ENCODE measurements around the gene ADAMTS19.
"Not testable (repeated sequence)": the region's sequence is repeated elsewhere in the genome, so short reads cannot be mapped to it uniquely, and the experiment has no call there.

Gene ADAMTS19

DNA sequence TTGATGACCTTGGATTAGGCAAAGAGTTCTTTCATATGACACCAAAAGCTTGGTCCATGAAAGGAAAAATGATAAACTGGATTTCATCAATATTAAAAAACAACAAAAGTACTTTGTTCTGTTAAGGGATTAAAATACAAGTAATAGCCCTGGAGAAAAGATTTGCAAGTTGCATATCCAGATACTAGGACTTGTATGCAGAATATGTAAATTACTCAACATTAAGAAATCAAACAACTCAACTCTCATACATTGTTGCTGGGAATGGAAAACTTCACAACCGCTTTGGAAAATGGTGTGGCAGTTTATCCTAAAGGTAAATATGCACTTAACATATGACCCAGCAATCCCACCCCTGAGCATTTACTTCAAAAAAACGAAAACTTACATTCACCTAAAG, 112.0 kb downstream of the ADAMTS19 start:
- DNase-seq (ENCODE audit: low read depth in 1 of 2, low spot score in 1 of 2): no peak

DNA sequence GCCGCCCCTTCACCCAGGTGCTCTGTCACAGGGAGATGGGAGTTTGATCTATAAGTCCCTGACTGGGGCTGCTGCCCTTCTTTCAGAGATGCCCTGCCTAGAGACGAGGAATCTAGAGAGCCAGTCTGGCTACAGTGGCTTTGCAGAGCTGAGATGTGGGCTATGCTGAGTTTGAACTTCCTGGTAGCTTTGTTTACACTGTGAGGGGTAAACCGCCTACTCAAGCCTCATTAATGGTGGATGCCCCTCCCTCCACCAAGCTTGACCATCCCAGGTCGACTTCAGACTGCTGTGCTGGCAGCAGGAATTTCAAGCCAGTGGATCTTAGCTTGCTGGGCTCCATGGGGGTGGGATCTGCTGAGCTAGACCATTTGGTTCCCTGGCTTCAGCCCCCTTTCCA, 124.4 kb downstream of the ADAMTS19 start:
- DNase-seq (ENCODE audit: low read depth in 1 of 2, low spot score in 1 of 2): not testable (repeated sequence)

DNA sequence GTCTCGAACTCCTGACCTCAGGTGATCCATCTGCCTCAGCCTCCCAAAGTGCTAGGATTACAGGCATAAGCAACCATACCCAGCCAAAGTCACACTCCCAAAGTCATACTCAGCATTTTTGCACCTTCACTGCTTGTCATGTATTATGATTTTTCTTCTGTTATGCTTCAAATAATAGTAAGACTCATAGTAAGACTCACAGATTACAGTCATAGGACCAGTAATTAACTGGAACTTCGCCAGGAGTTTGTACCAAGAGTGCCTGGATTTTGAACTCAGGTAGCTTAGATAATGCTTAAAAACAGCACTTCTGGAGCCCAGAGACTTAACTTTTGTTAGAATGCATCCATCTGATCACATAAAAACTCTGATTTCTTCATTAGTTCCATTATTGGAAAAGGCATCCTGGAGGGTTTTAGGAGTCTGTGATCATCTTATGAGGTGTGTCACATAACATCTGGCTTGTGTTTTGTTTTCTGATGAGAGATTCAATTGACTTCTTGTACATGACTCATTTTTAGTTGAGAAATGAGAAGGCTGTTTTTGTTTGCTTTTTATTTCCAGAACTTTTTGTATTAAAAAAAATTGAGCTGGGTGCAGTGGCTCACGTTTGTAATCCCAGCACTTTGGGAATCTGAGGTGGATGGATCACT, 131.5 kb downstream of the ADAMTS19 start:
- DNase-seq (ENCODE audit: low read depth in 1 of 2, low spot score in 1 of 2): no peak

- no peak for DNase-seq (ENCODE audit: low read depth in 1 of 2, low spot score in 1 of 2)
Measured at GRCh38 chr5:129593525-129593924, 133.4 kb downstream of the ADAMTS19 start.

DNA sequence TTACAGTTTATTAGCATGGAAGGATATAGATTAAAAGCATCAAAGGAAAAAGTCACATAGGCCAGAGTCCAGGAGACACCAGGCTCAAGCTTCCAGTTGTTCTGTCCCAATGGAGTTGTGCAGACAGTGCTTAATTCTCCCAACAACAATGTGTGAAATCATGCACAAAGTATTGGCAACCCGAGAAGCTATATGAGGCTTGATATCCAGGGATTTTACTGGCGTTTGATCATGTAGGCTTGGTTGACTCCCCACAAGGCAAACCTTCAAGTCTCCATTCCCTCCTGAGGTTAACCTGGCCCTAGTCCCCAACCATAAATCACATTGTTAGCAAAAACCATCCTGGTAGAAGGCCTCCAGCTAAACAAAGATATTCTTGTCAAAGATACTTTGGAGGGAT, 141.5 kb downstream of the ADAMTS19 start:
- no peak for DNase-seq (ENCODE audit: low read depth in 1 of 2, low spot score in 1 of 2)

- no peak for DNase-seq (ENCODE audit: low read depth in 1 of 2, low spot score in 1 of 2)
Measured at GRCh38 chr5:129608350-129608749, 148.3 kb downstream of the ADAMTS19 start.

GRCh38 chr5:129609710-129610109, 149.6 kb downstream of the ADAMTS19 start:
- DNase-seq (ENCODE audit: low read depth in 1 of 2, low spot score in 1 of 2): no peak

GRCh38 chr5:129616517-129616916, 156.4 kb downstream of the ADAMTS19 start:
- no peak for DNase-seq (ENCODE audit: low read depth in 1 of 2, low spot score in 1 of 2)

DNA sequence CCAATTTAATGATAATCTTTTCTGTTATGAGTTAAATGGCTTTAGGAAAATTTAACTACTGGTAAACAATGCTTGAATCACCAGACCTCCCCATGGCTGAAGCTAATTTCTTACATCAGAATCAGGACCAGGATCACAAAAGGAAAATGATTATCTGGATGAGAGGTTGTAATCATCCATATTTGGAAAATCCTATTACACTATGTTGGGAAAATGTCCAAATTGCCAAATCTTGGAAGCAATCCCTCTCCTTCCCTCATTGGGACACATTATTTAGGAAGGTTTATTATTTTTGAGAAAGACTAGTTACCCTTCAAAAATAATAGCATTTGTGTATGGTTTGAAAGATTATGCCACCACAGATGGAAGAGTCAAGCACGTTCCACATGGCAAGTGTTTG, 157.1 kb downstream of the ADAMTS19 start:
- no peak for DNase-seq (ENCODE audit: low read depth in 1 of 2, low spot score in 1 of 2)

DNA sequence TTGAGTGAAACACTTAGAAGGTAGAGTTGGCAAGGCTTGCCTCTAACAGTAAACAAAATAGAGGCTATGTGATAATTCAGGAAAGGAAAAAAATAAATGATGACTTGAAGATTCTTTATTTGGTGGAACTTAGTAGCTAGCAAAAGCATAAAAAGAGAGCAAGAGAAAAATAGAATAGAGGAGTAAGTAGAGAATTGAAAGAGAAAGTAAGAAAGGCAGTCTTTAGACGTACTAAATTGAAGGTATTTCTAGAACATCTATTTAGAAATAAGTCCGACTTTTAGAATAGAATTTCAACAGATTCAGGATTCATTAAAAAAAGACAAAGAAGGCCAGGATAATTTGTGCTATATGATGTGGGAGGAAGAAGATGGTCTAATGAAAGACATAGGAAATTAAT, 159.7 kb downstream of the ADAMTS19 start:
- DNase-seq (ENCODE audit: low read depth in 1 of 2, low spot score in 1 of 2): no peak

- DNase-seq (ENCODE audit: low read depth in 1 of 2, low spot score in 1 of 2): no peak
Measured at GRCh38 chr5:129622531-129622930, 162.4 kb downstream of the ADAMTS19 start.

DNA sequence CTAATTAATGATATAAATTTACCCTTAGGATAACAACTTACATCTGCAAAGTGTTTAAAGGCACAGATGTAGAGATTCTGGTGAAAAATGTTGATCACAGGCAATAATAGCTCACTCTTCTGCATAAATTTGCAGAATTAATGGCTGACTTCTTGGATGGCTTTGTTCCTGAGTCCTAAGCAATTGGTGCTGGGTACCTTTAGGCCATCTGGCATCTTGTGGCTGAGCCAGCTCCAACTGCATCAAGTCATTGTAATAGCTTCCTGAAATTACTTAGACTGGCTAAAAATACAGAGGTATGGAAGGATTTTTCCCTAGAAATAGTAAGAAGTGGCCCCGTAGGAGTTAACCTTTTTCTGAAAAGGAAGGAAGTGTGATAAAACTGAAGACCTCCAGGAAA, 169.5 kb downstream of the ADAMTS19 start:
- no peak for DNase-seq (ENCODE audit: low read depth in 1 of 2, low spot score in 1 of 2)

GRCh38 chr5:129630101-129630500, 170.0 kb downstream of the ADAMTS19 start:
- DNase-seq (ENCODE audit: low read depth in 1 of 2, low spot score in 1 of 2): no peak

DNA sequence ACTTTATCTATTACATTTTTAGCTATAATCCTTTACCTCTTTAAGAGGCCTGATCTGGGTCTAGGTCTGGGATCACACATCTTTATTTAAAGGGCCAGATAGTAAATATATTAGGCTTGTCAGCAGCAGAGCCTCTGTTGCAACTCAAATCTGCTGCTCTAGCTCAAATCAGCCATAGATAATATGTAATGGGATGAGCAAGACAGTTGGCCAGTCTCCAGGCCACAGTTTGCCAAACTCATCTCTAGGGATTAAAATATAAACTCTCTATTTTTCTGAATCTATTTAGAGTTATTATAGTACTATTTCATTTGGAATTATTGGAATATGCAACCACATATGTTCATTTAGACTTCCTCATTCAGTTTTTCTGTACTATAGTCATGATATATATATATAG, 171.9 kb downstream of the ADAMTS19 start:
- no peak for DNase-seq (ENCODE audit: low read depth in 1 of 2, low spot score in 1 of 2)

- DNase-seq (ENCODE audit: low read depth in 1 of 2, low spot score in 1 of 2): not testable (repeated sequence)
Measured at GRCh38 chr5:129637501-129637900, 177.4 kb downstream of the ADAMTS19 start.

- DNase-seq (ENCODE audit: low read depth in 1 of 2, low spot score in 1 of 2): no peak
Measured at GRCh38 chr5:129639331-129639730, 179.2 kb downstream of the ADAMTS19 start.

DNA sequence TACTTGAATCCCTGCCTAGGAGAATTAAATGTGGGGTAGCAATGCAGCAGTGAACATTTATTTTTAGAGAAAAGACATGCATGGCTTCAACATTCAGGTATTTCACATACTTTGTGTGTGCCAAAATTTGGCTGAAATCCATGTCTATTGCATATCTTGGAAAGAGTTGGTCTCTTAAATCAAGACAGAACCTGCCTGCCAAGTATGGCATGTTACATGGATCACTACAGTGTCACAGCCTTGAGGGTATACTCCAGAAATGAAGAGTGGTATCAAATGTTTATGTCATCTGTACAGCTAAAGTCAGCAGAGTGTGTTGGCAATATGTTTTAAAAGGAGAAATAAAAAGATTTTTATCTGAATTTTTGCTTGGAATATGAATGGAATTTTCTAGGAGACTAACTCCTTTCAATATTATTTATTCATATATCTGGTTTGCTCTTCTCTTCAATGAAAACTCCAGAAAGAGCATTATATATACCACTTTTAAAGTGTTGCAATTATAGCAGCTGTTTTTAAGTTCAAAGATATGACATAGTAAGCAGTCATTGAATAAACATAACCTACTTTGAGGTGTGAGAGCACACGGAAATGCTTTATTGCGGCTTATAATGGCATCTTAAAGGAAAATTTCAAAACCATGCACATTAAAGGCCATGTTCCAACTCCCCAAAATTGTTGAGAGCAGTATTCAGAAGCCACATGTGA, 192.4 kb downstream of the ADAMTS19 start:
- no peak for DNase-seq (ENCODE audit: low read depth in 1 of 2, low spot score in 1 of 2)

DNA sequence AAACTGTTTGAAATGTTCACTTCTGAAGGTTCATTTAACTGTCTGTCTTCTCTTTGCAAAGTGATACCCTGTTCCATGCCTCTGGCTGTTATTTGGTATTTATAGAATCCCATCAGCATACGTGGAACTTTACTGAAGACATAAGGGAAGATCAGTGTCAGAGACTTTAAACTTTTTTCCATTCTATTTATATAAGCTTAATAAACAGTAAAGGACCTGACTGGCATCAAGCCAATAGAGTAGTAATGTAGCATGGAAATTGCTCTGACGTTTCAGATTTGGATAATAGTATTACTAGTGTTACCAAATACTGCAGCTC, 192.9 kb downstream of the ADAMTS19 start:
- no peak for DNase-seq (ENCODE audit: low read depth in 1 of 2, low spot score in 1 of 2)

DNA sequence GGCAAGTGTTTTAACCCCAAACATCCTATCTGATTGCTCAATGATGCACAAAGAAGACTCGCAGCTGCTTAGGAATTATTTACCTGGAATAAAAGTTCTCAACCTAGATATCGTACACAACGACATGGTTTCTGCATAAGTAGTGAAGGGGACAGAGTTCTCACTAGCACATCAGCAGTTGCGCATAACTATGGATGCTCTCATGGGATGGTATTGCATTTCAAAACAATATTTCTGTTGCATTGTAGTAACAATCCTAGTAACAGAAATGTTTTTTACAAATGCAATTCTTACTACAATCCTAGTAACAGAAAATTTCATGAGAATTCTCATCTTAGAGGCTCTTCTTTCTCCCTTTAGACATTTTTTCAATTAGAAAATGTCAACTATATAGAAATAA, 193.3 kb downstream of the ADAMTS19 start:
- no peak for DNase-seq (ENCODE audit: low read depth in 1 of 2, low spot score in 1 of 2)

- no peak for DNase-seq (ENCODE audit: low read depth in 1 of 2, low spot score in 1 of 2)
Measured at GRCh38 chr5:129656952-129657351, 196.9 kb downstream of the ADAMTS19 start.

- no peak for DNase-seq (ENCODE audit: low read depth in 1 of 2, low spot score in 1 of 2)
Measured at GRCh38 chr5:129658801-129659200, 198.7 kb downstream of the ADAMTS19 start.

DNA sequence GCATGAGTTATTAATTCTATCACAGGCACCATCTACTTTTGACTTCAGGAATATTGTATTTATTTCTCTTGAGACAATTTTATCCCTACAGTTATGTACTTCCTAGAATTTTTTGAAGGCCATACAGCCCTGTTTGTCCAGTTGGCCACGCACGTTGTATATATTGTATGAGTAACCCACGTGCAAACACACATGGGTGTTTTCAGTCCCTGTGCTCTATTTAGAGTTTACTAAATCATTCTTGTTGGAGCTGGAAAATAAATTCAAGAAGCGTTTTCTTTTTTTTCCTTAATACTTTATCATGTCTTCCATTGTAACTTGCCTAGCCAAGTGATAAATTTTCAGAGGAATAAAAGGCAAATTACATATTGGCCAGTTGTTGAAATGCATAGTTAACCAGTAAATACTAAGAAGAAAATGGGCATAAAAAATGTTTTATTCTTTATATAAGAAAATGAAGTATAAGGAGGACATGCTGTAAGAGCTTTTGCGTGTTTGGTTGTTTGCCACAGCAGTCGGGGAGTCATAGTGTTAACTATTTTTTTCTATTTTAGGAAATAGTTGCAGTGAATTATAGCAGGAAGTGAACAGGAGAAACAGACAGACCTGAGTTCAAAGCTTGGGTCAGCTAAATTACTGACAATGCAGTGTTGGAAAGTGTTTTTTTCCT, 201.4 kb downstream of the ADAMTS19 start:
- DNase-seq (ENCODE audit: low read depth in 1 of 2, low spot score in 1 of 2): no peak

All from activated CD4-positive, alpha-beta T cell treated with anti-CD3 and anti-CD28 coated beads, Interleukin-2, amount 50 U/mL, for 24 hours (primary cell).